SK-N-SH (cell line): ENCODE measurements around the gene VAMP5. TPM values are rescaled to one million over a fixed set of nuclear protein-coding genes. Genes with fewer than 3 reads are reported as not detected.

ENCODE experiments used
- CTCF ChIA-PET: fragments of 300-600, 350-600 bp; formaldehyde crosslinking; extraction: SDS; loops from one replicate; lab custom pipeline; 2021; lab: Yijun Ruan, JAX
- POLR2A ChIA-PET: fragments of 350-600 bp; sonication (Branson Sonifier 250); formaldehyde crosslinking; extraction: SDS; loops from one replicate; lab custom pipeline; 2020; ENCODE audit warnings: antibody characterized with exemption, inconsistent platforms; lab: Yijun Ruan, JAX
- DNase-seq: peaks from one replicate; pipeline ENCODE4 v3.0.0; 2012
- H2AFZ ChIP-seq: fragments of 200-600 bp; sonication (generic); 2 replicates; pipeline ENCODE4 v1.8.1; 2016; ENCODE audit warnings: antibody characterized with exemption, mild to moderate bottlenecking, low read depth
- H3F3A ChIP-seq: fragments of 200-600 bp; sonication (generic); replicated peaks from 2 replicates; pipeline ENCODE3; 2016; ENCODE audit warnings: antibody characterized with exemption, mild to moderate bottlenecking; ENCODE audit not compliant: insufficient read depth
- H3K27ac ChIP-seq, 2 experiments: fragments of 200-500 bp in 1 of 2; fragments of 200-600 bp in 1 of 2; sonication (Bioruptor generic) in 1 of 2; sonication (generic), shearing (Covaris generic) in 1 of 2; 2 replicates each; pipeline versions ENCODE4 v1.5.1 to v1.6.1; 2014 to 2016; ENCODE audit warnings: low read depth in 2 of 2, inconsistent platforms in 1 of 2, low read length in 1 of 2, mild to moderate bottlenecking in 1 of 2, mixed read lengths in 1 of 2
- H3K27me3 ChIP-seq: fragments of 200-600 bp; sonication (generic), shearing (Covaris generic); 2 replicates; pipeline ENCODE4 v1.6.1; 2016; ENCODE audit warnings: mixed run types; ENCODE audit not compliant: insufficient read depth
- H3K36me3 ChIP-seq, 2 experiments: fragments of 200-500 bp in 1 of 2; fragments of 200-600 bp in 1 of 2; sonication (Bioruptor generic) in 1 of 2; sonication (generic) in 1 of 2; replicated peaks in 1 of 2; 2 replicates each; pipeline versions ENCODE3 to v1.5.1; 2014 to 2016; ENCODE audit warnings: low read length in 1 of 2, mild to moderate bottlenecking in 1 of 2; ENCODE audit not compliant: insufficient read depth in 2 of 2, control insufficient read depth in 1 of 2
- H3K4me1 ChIP-seq, 2 experiments: fragments of 200-500 bp in 1 of 2; fragments of 200-600 bp in 1 of 2; sonication (Bioruptor generic) in 1 of 2; sonication (generic), shearing (Covaris generic) in 1 of 2; 2 replicates each; pipeline versions ENCODE4 v1.5.1 to v1.6.1; 2014 to 2016; ENCODE audit warnings: low read depth in 1 of 2, low read length in 1 of 2, mixed run types in 1 of 2; ENCODE audit not compliant: insufficient read depth in 2 of 2, control insufficient read depth in 1 of 2
- H3K4me2 ChIP-seq: fragments of 200-600 bp; sonication (generic), shearing (Covaris generic); 2 replicates; pipeline ENCODE4 v1.6.1; 2017; ENCODE audit warnings: mixed run types
- H3K4me3 ChIP-seq, 2 experiments: fragments of 200-500 bp in 1 of 2; fragments of 200-600 bp in 1 of 2; sonication (Bioruptor generic) in 1 of 2; sonication (generic), shearing (Covaris generic) in 1 of 2; 2 replicates each; pipeline versions ENCODE4 v1.5.1 to v1.8.1; 2014 to 2016; ENCODE audit warnings: low read depth in 2 of 2, inconsistent platforms in 1 of 2, low read length in 1 of 2, mild to moderate bottlenecking in 1 of 2, mixed read lengths in 1 of 2, moderate library complexity in 1 of 2
- H3K79me2 ChIP-seq: fragments of 200-600 bp; sonication (generic); 2 replicates; pipeline ENCODE4 v1.8.1; 2017; ENCODE audit warnings: mild to moderate bottlenecking; ENCODE audit not compliant: insufficient read depth
- H3K9ac ChIP-seq: fragments of 200-600 bp; sonication (generic); 2 replicates; pipeline ENCODE4 v1.6.1; 2017; ENCODE audit warnings: mixed run types
- H3K9me2 ChIP-seq: fragments of 200-600 bp; sonication (generic); 2 replicates; pipeline ENCODE4 v1.6.1; 2017; ENCODE audit warnings: mixed run types
- H3K9me3 ChIP-seq: fragments of 200-600 bp; sonication (generic); 2 replicates; pipeline ENCODE4 v1.6.1; 2017; ENCODE audit warnings: mixed run types, mild to moderate bottlenecking, moderate library complexity
- H4K20me1 ChIP-seq: fragments of 200-600 bp; sonication (generic); 2 replicates; pipeline ENCODE4 v1.6.1; 2017; ENCODE audit warnings: mild to moderate bottlenecking, mixed run types; ENCODE audit not compliant: insufficient read depth
- CHD2 ChIP-seq: fragments of 150-350 bp; IDR thresholded peaks from 2 replicates; pipeline ENCODE4 v1.6.1; 2018; ENCODE audit warnings: low read length; ENCODE audit not compliant: partially characterized antibody
- CTCF ChIP-seq: fragments of 200-600 bp; sonication (generic); IDR thresholded peaks from 2 replicates; pipeline ENCODE4 v1.6.1; 2017; ENCODE audit warnings: antibody characterized with exemption, mild to moderate bottlenecking, moderate library complexity
- ELF1 ChIP-seq: IDR thresholded peaks from 2 replicates; pipeline ENCODE4 v1.4.0; 2012
- EP300 ChIP-seq, 2 experiments: IDR thresholded peaks; 2 replicates each; pipeline versions ENCODE4 v1.4.0 to v1.6.1; 2012; ENCODE audit warnings: borderline replicate concordance in 1 of 2, low read depth in 1 of 2, low read length in 1 of 2
- EZH2phosphoT487 ChIP-seq: fragments of 200-600 bp; sonication (generic); IDR thresholded peaks from 2 replicates; pipeline ENCODE4 v1.6.1; 2017; ENCODE audit warnings: low read depth, mixed run types, mild to moderate bottlenecking, antibody characterized with exemption, moderate library complexity, borderline replicate concordance
- FOSL2 ChIP-seq: IDR thresholded peaks from 2 replicates; pipeline ENCODE4 v1.4.0; 2012; ENCODE audit warnings: low read depth, mild to moderate bottlenecking, moderate library complexity, borderline replicate concordance
- FOXM1 ChIP-seq: IDR thresholded peaks from 2 replicates; pipeline ENCODE4 v1.4.0; 2012; ENCODE audit warnings: low read depth, mild to moderate bottlenecking
- IRF3 ChIP-seq: fragments of 150-350 bp; IDR thresholded peaks from 2 replicates; pipeline ENCODE4 v1.6.1; 2016; ENCODE audit warnings: mild to moderate bottlenecking, low read depth, low read length
- MEF2A ChIP-seq: IDR thresholded peaks from 2 replicates; pipeline ENCODE4 v1.4.0; 2012; ENCODE audit warnings: low read depth, borderline replicate concordance
- NRF1 ChIP-seq: IDR thresholded peaks from 2 replicates; pipeline ENCODE4 v1.6.1; 2012; ENCODE audit warnings: low read depth, mild to moderate bottlenecking, low read length
- PBX3 ChIP-seq: IDR thresholded peaks from 2 replicates; pipeline ENCODE4; 2012
- POLR2AphosphoS5 ChIP-seq: IDR thresholded peaks from 2 replicates; pipeline ENCODE4 v1.6.1; 2012; ENCODE audit warnings: low read depth, low read length
- RAD21 ChIP-seq: IDR thresholded peaks from 2 replicates; pipeline ENCODE4 v1.6.1; 2012; ENCODE audit warnings: mild to moderate bottlenecking, low read length
- RCOR1 ChIP-seq: fragments of 150-350 bp; IDR thresholded peaks from 2 replicates; pipeline ENCODE4 v1.6.1; 2017; ENCODE audit warnings: antibody characterized with exemption, low read length
- REST ChIP-seq: IDR thresholded peaks from 2 replicates; pipeline ENCODE4 v1.6.1; 2012; ENCODE audit warnings: mild to moderate bottlenecking, low read depth, low read length, moderate library complexity
- RXRA ChIP-seq: IDR thresholded peaks from 2 replicates; pipeline ENCODE4 v1.4.0; 2012; ENCODE audit warnings: low read depth, mild to moderate bottlenecking, borderline replicate concordance
- SIN3A ChIP-seq: IDR thresholded peaks from 2 replicates; pipeline ENCODE4 v1.6.1; 2012; ENCODE audit warnings: low read depth, mild to moderate bottlenecking, low read length, moderate library complexity, borderline replicate concordance
- TAF1 ChIP-seq: IDR thresholded peaks from 2 replicates; pipeline ENCODE4 v1.6.1; 2012; ENCODE audit warnings: low read depth, mild to moderate bottlenecking, low read length, moderate library complexity, borderline replicate concordance
- TCF12 ChIP-seq: IDR thresholded peaks from 2 replicates; pipeline ENCODE4 v1.4.0; 2012
- ZBTB33 ChIP-seq: IDR thresholded peaks from 2 replicates; pipeline ENCODE4 v1.4.0; 2012; ENCODE audit warnings: low read depth, borderline replicate concordance
- WGBS: methylation state at CpG from one replicate; pipeline ENCODE4 v1.1.6; 2017; ENCODE audit warnings: low lambda C conversion rate; 5-methylcytosine and 5-hydroxymethylcytosine counted together
- polyA plus RNA-seq, 3 experiments: library from polyadenylated mRNA; depleted of rRNA; stranded (reverse); fragments of >200 nt; gene quantifications; 2 replicates each; pipeline ENCODE4 v1.2.3, GENCODE V29; 2012

The VAMP5 gene
- polyA plus RNA-seq, 1 of the 3 experiments (the other 2 are of a cell fraction): 12.0 TPM

GRCh38 chr2:85540133-85540648 is 44.0 kb upstream of the VAMP5 start:
- CTCF ChIA-PET: interaction anchor here (1.0 to 10.6 kb wide), 5 partner anchors 10 to 128 kb away, joined by 3 to 146 read pairs (median 61); partner anchors contain the start of gene SH2D6
- no peaks in the 10 kb centered on the region for H3K27me3 ChIP-seq
- H3K27ac ChIP-seq: peak overlapping the region; percentile 98 to 100; a peak in 3 of 4 replicates
- H3K79me2 ChIP-seq: peaks cover 68% of the 10 kb centered on the region
- TF ChIP-seq CTCF (no peak), SIN3A (no peak), TCF12 (no peak), ELF1 (no peak), MEF2A (no peak), ZBTB33 (no peak), IRF3 (no peak), RXRA (no peak), NRF1 (no peak), RCOR1 (no peak), POLR2AphosphoS5 (no peak), EZH2phosphoT487 (no peak), RAD21 (no peak), CHD2 (no peak), EP300 (IDR thresholded peaks at IDR 0.05; ENCODE audit: borderline replicate concordance in 1 of 2, low read depth in 1 of 2, low read length in 1 of 2) (no peak), FOXM1 (no peak), FOSL2 (no peak), REST (no peak), TAF1 (no peak), PBX3 (no peak)
- TF ChIP-seq, all 33 proteins: peak for 0
- no peak for DNase-seq
- Histone ChIP-seq H3K36me3 (peaks cover 44 to 48% of the 10 kb centered on the region in 2 experiments), H2AFZ (no peak overlapping the region), H3K9me3 (no peaks in the 10 kb centered on the region), H3K4me1 (peaks cover 29 to 40% of the 10 kb centered on the region in 2 experiments; a peak in 3 of 4 replicates), H4K20me1 (peaks cover 53% of the 10 kb centered on the region), H3K4me3 (peak overlapping the region; percentile 94 to 99), H3K4me2 (peak overlapping the region; percentile 91), H3K9ac (peak overlapping the region; percentile 99), H3F3A (peaks cover 29% of the 10 kb centered on the region), H3K9me2 (no peaks in the 10 kb centered on the region)
- WGBS: 4% methylated on average over 11 of the region's 11 CpGs
- POLR2A ChIA-PET: interaction anchor here (0.6 to 6.1 kb wide), 13 partner anchors 11 to 120 kb away, joined by 4 to 106 read pairs (median 38); partner anchors contain the start of genes GGCX and SH2D6
